GM12875 (cell line): Measurements from ENCODE around the gene MICAL3.

Experiments
- H3K4me3 ChIP-seq: one replicate; pipeline ENCODE4 v1.5.1; 2011; ENCODE audit warnings: low read depth, low read length, control low read depth
- CTCF ChIP-seq: IDR thresholded peaks from 2 replicates; pipeline ENCODE4 v1.5.1; 2011; ENCODE audit warnings: low read depth, mild to moderate bottlenecking, control low read depth, inconsistent platforms, low read length, moderate library complexity, borderline replicate concordance; ENCODE audit not compliant: insufficient read depth

Gene MICAL3

GRCh38 chr22:17864398-17865182 lies 159.8 kb downstream of the MICAL3 start:
- H3K4me3 ChIP-seq = no peak overlapping the region
- no peak for TF ChIP-seq CTCF

- no peak overlapping the region for H3K4me3 ChIP-seq
- TF ChIP-seq CTCF = no peak
Measured at GRCh38 chr22:17862646-17863181, 161.6 kb downstream of the MICAL3 start.

- no peak for TF ChIP-seq CTCF
- H3K4me3 ChIP-seq = no peak overlapping the region
Measured at GRCh38 chr22:17861909-17862308, 162.5 kb downstream of the MICAL3 start.

GRCh38 chr22:17860220-17860965 lies 164.0 kb downstream of the MICAL3 start:
- no peak for TF ChIP-seq CTCF
- H3K4me3 ChIP-seq = no peak overlapping the region

- H3K4me3 ChIP-seq = no peak overlapping the region
- no peak for TF ChIP-seq CTCF
Measured at GRCh38 chr22:17858033-17858432, 166.3 kb downstream of the MICAL3 start.

GRCh38 chr22:17855572-17856290 lies 168.6 kb downstream of the MICAL3 start:
- H3K4me3 ChIP-seq = no peak overlapping the region
- TF ChIP-seq CTCF = no peak
